K562 (cell line): Measurements from ENCODE around the gene SLC17A9. TPM values are rescaled to one million over a fixed set of nuclear protein-coding genes. Genes with fewer than 3 reads are reported as not detected.

Experiments
- BHLHE40 ChIP-seq: IDR thresholded peaks from 2 replicates; pipeline ENCODE4 v1.6.1; 2011; ENCODE audit warnings: low read length, improper control_type of control experiment
- EGR1 ChIP-seq: fragments of 450-650 bp; conservative IDR thresholded peaks from 2 replicates; pipeline ENCODE4 v1.6.1; 2017; ENCODE audit warnings: mild to moderate bottlenecking
- GMEB1 ChIP-seq: fragments of 250-450 bp; sonication (Bioruptor Pico); IDR thresholded peaks from 2 replicates; pipeline ENCODE4 v1.4.0; 2020; ENCODE audit warnings: mild to moderate bottlenecking
- JUN ChIP-seq, 2 experiments: sonication (generic) in 1 of 2; formaldehyde crosslinking in 1 of 2; IDR thresholded peaks; 2 replicates each; pipeline versions ENCODE4 v1.6.1 to v1.8.0; 2012 to 2022; ENCODE audit warnings: borderline replicate concordance in 2 of 2, mild to moderate bottlenecking in 2 of 2, improper control_type of control experiment in 1 of 2, low read depth in 1 of 2, low read length in 1 of 2, missing genetic modification reagents in 1 of 2
- JUND ChIP-seq, 2 experiments: IDR thresholded peaks; 2 replicates in 1 of 2; 3 replicates in 1 of 2; pipeline ENCODE4 v1.6.1; 2011; ENCODE audit warnings: borderline replicate concordance in 2 of 2, low read depth in 2 of 2, low read length in 2 of 2, improper control_type of control experiment in 1 of 2, missing biosample characterization in 1 of 2, missing genetic modification characterization in 1 of 2, missing genetic modification reagents in 1 of 2
- SETDB1 ChIP-seq: IDR thresholded peaks from one replicate; pipeline ENCODE4 v1.6.1; 2012; ENCODE audit warnings: low read length, control low read depth, inconsistent platforms
- ZBTB26 ChIP-seq: fragments of 450-650 bp; formaldehyde crosslinking; IDR thresholded peaks from 2 replicates; pipeline ENCODE4 v1.4.0; 2022; ENCODE audit warnings: missing genetic modification characterization
- ZC3H11A ChIP-seq: IDR thresholded peaks from 2 replicates; pipeline ENCODE4 v1.6.1; 2012; ENCODE audit warnings: low read depth, low read length, improper control_type of control experiment
- ZNF134 ChIP-seq: fragments of 250-450 bp; sonication (Bioruptor Pico); conservative IDR thresholded peaks from 2 replicates; pipeline ENCODE4 v1.4.0; 2020
- ZNF324 ChIP-seq: fragments of 250-450 bp; sonication (Bioruptor Pico); IDR thresholded peaks from 2 replicates; pipeline ENCODE4 v1.4.0; 2020; ENCODE audit warnings: mild to moderate bottlenecking
- ZNF445 ChIP-seq: fragments of 250-450 bp; sonication (Bioruptor Pico); IDR thresholded peaks from 2 replicates; pipeline ENCODE4 v1.4.0; 2020; ENCODE audit warnings: low read depth, mild to moderate bottlenecking, moderate library complexity
- polyA plus RNA-seq, 8 experiments: library from polyadenylated mRNA; depleted of rRNA in 4 of 8; stranded (reverse) in 5 of 8; unstranded in 3 of 8; fragments of >200 nt; fragmentation: Nextera tagmentation in 2 of 8; fragmentation: Illumina TruSeq in 1 of 8; extraction: Ambion mirVana in 2 of 8; extraction: Trizol in 1 of 8; gene quantifications; 2 replicates each; pipeline versions ENCODE4 v1.2.1 to v1.2.3, GENCODE V29; 2011 to 2014; ENCODE audit warnings: inconsistent platforms in 1 of 8, missing spikeins in 1 of 8
- total RNA-seq, 7 experiments: library from RNA; depleted of rRNA in 6 of 7; stranded (reverse); fragments of >200 nt in 6 of 7; fragmentation: Illumina TruSeq in 2 of 7; extraction: Trizol in 2 of 7; gene quantifications; 2 replicates each; pipeline versions ENCODE4 v1.2.1 to v1.2.3, GENCODE V29; 2011 to 2021; ENCODE audit warnings: low replicate concordance in 1 of 7

The SLC17A9 gene
- total and polyA plus RNA-seq, 9 of the 15 experiments (the other 6 are each of a cell fraction or from before 2014, with no cell fraction given), result 0.04 to 0.31 TPM; not detected in 7

GRCh38 chr20:63009988-63010769 is 57.7 kb downstream of the SLC17A9 start (continued):
- TF ChIP-seq BHLHE40, result peak; percentile 54; the same call in 1 of the 2 replicates
- no peak for TF ChIP-seq ZNF324 (CRISPR knock-in tag)
- TF ChIP-seq EGR1, result peak; percentile 34; the same call in 1 of the 2 replicates
- TF ChIP-seq ZNF134, result no peak
- TF ChIP-seq SETDB1, result no peak
- no peak for TF ChIP-seq GMEB1 (CRISPR knock-in tag)
- TF ChIP-seq JUN (IDR thresholded peaks at IDR 0.05; ENCODE audit: borderline replicate concordance, low read depth, low read length), result no peak
- no peak for TF ChIP-seq JUN (CRISPR knock-in tag; IDR thresholded peaks at IDR 0.05; ENCODE audit: borderline replicate concordance)
- TF ChIP-seq ZC3H11A, result no peak
- TF ChIP-seq ZBTB26 (CRISPR knock-in tag), result no peak
- TF ChIP-seq JUND (IDR thresholded peaks at IDR 0.05; ENCODE audit: borderline replicate concordance, low read depth, low read length), result 0 out of 2 replicates have a peak, but pooled peaks have one; percentile 44
- no peak for TF ChIP-seq JUND (tag; IDR thresholded peaks at IDR 0.05; ENCODE audit: borderline replicate concordance, low read depth, low read length)
- no peak for TF ChIP-seq ZNF445 (CRISPR knock-in tag)
- TF ChIP-seq, all 486 proteins: peak for 10
